ENCODE measurements around the gene OR10R2.

GRCh38 chr1:158494796-158495195 is 22.8 kb downstream of the OR10R2 start:
- no peak for TF ChIP-seq SP1 (IDR thresholded peaks at IDR 0.05)
- no peak for TF ChIP-seq SUZ12 (IDR thresholded peaks at IDR 0.05)
